ENCODE data around the gene THSD7A. TPM values are rescaled to one million over a fixed set of nuclear protein-coding genes. Genes with fewer than 3 reads are reported as not detected.

THSD7A gene
- total and polyA plus RNA-seq, 8 donors = 3.7 to 20.8 (median 17.8) TPM

DNA sequence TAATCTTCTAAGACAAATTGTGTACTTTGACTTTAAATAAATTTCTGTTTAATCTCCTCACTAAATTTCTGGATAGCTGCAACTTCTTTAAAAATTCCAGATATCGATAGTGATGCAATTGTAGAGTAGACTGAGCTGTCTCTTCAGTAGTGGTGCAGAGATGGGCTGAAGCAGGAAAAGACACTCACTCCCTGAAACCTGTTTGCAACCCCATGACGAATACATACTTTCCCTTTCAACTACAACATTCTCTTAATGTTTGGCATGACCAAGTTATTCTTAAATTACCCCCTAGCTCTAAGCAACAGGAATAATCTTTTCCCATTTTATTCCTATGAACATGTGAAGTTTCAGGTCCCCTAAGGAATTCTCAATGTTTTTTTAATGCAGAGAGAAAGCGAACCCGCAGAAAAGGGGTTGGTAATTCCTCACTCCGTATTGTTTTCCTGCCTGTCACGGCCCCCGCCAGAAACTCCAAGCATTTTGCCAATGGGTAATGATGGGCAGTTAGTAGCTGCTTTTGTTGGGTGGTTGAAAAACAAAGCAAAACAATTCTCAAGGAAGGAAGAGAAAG, 1.3 kb downstream of the THSD7A start:
- H3K27ac ChIP-seq = peak overlapping the region in 1 of 2 donors; percentile 65
- peak in 2 of 4 donors; percentile 22 to 42 for DNase-seq
- intact Hi-C loops (cut with DNase I) = no loop called here
- peak; percentile 33 for ATAC-seq
- H3K36me3 ChIP-seq = no peaks in the 10 kb centered on the region
- TF ChIP-seq, protein P1, sequence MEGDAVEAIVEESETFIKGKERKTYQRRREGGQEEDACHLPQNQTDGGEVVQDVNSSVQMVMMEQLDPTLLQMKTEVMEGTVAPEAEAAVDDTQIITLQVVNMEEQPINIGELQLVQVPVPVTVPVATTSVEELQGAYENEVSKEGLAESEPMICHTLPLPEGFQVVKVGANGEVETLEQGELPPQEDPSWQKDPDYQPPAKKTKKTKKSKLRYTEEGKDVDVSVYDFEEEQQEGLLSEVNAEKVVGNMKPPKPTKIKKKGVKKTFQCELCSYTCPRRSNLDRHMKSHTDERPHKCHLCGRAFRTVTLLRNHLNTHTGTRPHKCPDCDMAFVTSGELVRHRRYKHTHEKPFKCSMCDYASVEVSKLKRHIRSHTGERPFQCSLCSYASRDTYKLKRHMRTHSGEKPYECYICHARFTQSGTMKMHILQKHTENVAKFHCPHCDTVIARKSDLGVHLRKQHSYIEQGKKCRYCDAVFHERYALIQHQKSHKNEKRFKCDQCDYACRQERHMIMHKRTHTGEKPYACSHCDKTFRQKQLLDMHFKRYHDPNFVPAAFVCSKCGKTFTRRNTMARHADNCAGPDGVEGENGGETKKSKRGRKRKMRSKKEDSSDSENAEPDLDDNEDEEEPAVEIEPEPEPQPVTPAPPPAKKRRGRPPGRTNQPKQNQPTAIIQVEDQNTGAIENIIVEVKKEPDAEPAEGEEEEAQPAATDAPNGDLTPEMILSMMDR (IDR thresholded peaks at IDR 0.05) = no peak
- H3K4me3 ChIP-seq = peak overlapping the region; percentile 37 to 40
- no peaks in the 10 kb centered on the region for H3K9me3 ChIP-seq
- peaks cover 0 to 10% of the 10 kb centered on the region in 2 donors for H3K4me1 ChIP-seq
- peaks cover 0 to 28% of the 10 kb centered on the region in 2 donors for H3K27me3 ChIP-seq

DNA sequence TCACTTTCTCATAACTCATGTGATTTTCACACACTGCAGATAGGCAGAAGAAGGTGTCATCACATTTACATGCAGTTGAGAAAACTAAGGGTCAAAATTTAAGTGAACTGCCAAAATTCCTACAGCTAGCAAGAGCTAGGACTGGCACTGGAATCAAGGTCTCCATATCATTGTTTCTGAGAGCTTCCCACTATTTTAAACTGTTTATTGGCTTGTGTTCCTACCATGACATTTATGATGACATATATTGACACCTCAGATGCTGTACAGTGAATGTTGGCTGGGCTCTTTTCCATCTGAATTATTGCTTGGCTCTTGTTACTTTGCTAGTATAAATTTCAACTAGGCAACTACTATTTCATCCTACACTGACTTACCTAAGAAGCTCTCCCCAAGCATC, 2.0 kb downstream of the THSD7A start:
- H3K27ac ChIP-seq = no peak overlapping the region
- intact Hi-C loops (cut with DNase I) = no loop called here
- TF ChIP-seq, protein P1 (IDR thresholded peaks at IDR 0.05) = no peak
- DNase-seq (no peak), ATAC-seq (no peak)
- no peaks in the 10 kb centered on the region for H3K9me3 ChIP-seq
- H3K27me3 ChIP-seq = peaks cover 0 to 28% of the 10 kb centered on the region in 2 donors
- peaks cover 0 to 10% of the 10 kb centered on the region in 2 donors for H3K4me1 ChIP-seq
- peak overlapping the region in 1 of 2 donors; percentile 40 for H3K4me3 ChIP-seq
- no peaks in the 10 kb centered on the region for H3K36me3 ChIP-seq

- H3K27me3 ChIP-seq = no peaks in the 10 kb centered on the region
- peak in 1 of 4 donors; percentile 58 for DNase-seq
- H3K4me3 ChIP-seq = no peak overlapping the region
- TF ChIP-seq, protein P1 (IDR thresholded peaks at IDR 0.05) = no peak
- intact Hi-C loops (cut with DNase I) = no loop called here
- H3K27ac ChIP-seq = no peak overlapping the region
- no peaks in the 10 kb centered on the region for H3K4me1 ChIP-seq
- ATAC-seq = no peak
- no peaks in the 10 kb centered on the region for H3K9me3 ChIP-seq
- H3K36me3 ChIP-seq = no peaks in the 10 kb centered on the region
Observed at GRCh38 chr7:11819947-11820346, 12.1 kb downstream of the THSD7A start.

DNA sequence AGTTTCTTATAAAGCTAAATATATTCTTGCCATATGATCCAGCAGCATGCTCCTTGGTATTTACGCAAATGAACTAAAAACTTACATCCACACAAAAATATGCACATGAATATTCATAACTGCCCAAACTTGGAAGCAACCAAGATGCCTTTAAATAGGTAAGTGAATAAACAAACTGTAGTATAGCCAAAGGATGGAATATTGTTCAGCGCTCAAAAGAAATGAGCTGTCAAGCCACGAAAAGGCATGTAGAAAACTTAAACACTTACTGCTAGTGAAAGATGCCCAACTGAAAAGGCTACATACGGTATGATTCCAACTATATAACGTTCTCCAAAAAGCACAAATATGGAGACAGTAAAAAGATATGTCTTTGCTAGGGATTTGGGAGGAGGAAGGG, 12.7 kb downstream of the THSD7A start:
- Histone ChIP-seq H3K27ac (no peak overlapping the region), H3K27me3 (no peaks in the 10 kb centered on the region), H3K4me3 (no peak overlapping the region), H3K4me1 (no peaks in the 10 kb centered on the region), H3K36me3 (no peaks in the 10 kb centered on the region), H3K9me3 (no peaks in the 10 kb centered on the region)
- intact Hi-C loops (cut with DNase I) = no loop called here
- no peak for ATAC-seq
- DNase-seq = no peak
- TF ChIP-seq, protein P1 (IDR thresholded peaks at IDR 0.05) = no peak

DNA sequence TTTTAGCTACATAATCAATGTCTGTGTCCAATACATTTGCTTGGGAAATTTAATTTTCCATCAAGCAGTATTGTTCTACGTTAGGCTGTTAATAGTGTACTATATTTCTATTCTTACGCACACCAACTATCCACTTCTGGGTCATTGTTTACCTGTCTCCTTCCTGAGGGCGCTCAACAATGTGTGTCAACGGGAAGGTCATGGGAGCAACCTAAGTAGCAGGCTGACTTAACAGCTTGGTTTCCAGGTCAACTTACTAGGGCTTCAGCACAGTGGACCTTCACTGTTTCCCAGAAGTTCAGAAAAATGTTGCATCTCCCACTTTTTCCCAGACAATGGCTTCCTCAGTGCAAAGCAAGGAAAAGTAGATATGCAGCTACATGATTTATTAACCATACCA, 13.7 kb downstream of the THSD7A start:
- TF ChIP-seq, protein P1 (IDR thresholded peaks at IDR 0.05) = no peak
- ATAC-seq (peak; percentile 95), DNase-seq (no peak)

More for the DNA sequence above, 13.7 kb downstream of the THSD7A start:
- Histone ChIP-seq H3K27me3 (no peaks in the 10 kb centered on the region), H3K4me3 (no peak overlapping the region), H3K9me3 (no peaks in the 10 kb centered on the region), H3K4me1 (no peaks in the 10 kb centered on the region), H3K36me3 (no peaks in the 10 kb centered on the region), H3K27ac (no peak overlapping the region)
- intact Hi-C loops (cut with DNase I) = no loop called here
